Osteoblast (primary cell): ENCODE measurements around the gene GSDMA. TPM values are rescaled to one million over a fixed set of nuclear protein-coding genes. Genes with fewer than 3 reads are reported as not detected.

Source experiments
- DNase-seq: peaks from one replicate; pipeline ENCODE4 v3.0.0; 2011; ENCODE audit warnings: low spot score, mixed read lengths; ENCODE audit not compliant: insufficient read length; ENCODE audit errors: missing footprints
- H2AFZ ChIP-seq: 2 replicates; pipeline ENCODE4 v1.6.0; 2011; ENCODE audit warnings: mild to moderate bottlenecking, low read length
- H3K27ac ChIP-seq: 2 replicates; pipeline ENCODE4 v1.5.1; 2011; ENCODE audit warnings: mild to moderate bottlenecking, low read depth, low read length, moderate library complexity
- H3K27me3 ChIP-seq: 2 replicates; pipeline ENCODE4 v1.6.0; 2012; ENCODE audit warnings: mild to moderate bottlenecking, control low read depth, inconsistent platforms, low read length, moderate library complexity; ENCODE audit not compliant: insufficient read depth
- H3K36me3 ChIP-seq: 2 replicates; pipeline ENCODE4 v1.5.1; 2011; ENCODE audit warnings: mild to moderate bottlenecking, low read length, control low read depth, moderate library complexity; ENCODE audit not compliant: insufficient read depth
- H3K4me1 ChIP-seq: 2 replicates; pipeline ENCODE4 v1.5.1; 2011; ENCODE audit warnings: mild to moderate bottlenecking, low read length, control low read depth, moderate library complexity; ENCODE audit not compliant: insufficient read depth
- H3K4me2 ChIP-seq: 2 replicates; pipeline ENCODE4 v1.6.0; 2011; ENCODE audit warnings: mild to moderate bottlenecking, low read length; ENCODE audit not compliant: insufficient read depth
- H3K4me3 ChIP-seq: fragments of 200-600 bp; sonication (generic); 3 replicates; pipeline ENCODE4 v1.5.1; 2012; ENCODE audit warnings: mild to moderate bottlenecking, low read length, inconsistent platforms; ENCODE audit not compliant: insufficient read depth
- H3K79me2 ChIP-seq: 2 replicates; pipeline ENCODE4 v1.6.0; 2012; ENCODE audit warnings: mild to moderate bottlenecking, low read length, control low read depth, inconsistent platforms; ENCODE audit not compliant: insufficient read depth
- H3K9me3 ChIP-seq: 2 replicates; pipeline ENCODE4 v1.5.1; 2011; ENCODE audit warnings: low read depth, low read length, control low read depth
- H4K20me1 ChIP-seq: 2 replicates; pipeline ENCODE4 v1.6.0; 2012; ENCODE audit warnings: mild to moderate bottlenecking, low read length, control low read depth; ENCODE audit not compliant: insufficient read depth
- total RNA-seq: library from RNA; depleted of rRNA; stranded (reverse); fragments of >200 nt; gene quantifications from 2 replicates; pipeline ENCODE4 v1.2.3, GENCODE V29; 2012
- TF ChIP-seq, protein P1 (sequence below): IDR thresholded peaks from 2 replicates; pipeline ENCODE4 v1.5.1; 2011; ENCODE audit warnings: mild to moderate bottlenecking, low read depth, low read length, moderate library complexity; ENCODE audit errors: extremely low read depth

The GSDMA gene
- total RNA-seq, 1 donor = under 0.01 TPM

DNA sequence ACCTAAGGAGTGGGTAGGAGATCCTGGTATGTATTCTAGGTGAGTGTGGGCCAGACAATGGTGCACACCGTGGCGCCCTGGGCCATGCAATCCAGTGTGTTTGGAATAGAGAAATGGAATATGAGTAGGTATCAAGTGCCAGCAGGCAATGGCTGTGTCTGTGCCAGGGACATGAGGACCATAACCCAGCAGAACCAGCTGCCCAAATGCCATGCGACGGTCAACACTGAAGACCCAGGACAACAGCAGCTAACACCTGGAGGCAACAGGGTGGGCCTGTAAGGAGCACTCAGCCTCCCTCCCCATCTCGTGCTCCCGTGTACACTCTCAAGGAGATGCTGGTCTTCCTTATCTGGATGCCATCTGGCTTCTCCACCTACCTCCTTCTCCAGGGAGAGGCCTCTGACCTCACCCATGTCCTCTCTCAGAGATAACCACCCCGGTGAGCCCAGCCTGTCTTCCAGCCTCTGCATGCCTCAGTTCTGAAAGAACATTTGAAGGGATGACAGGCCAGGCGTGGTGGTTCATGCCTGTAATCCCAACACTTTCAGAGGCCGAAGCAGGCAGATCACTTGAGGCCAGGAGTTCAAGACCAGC is 43.6 kb upstream of the GSDMA start:
- H3K27me3 ChIP-seq = no peaks in the 10 kb centered on the region
- TF ChIP-seq, protein P1, sequence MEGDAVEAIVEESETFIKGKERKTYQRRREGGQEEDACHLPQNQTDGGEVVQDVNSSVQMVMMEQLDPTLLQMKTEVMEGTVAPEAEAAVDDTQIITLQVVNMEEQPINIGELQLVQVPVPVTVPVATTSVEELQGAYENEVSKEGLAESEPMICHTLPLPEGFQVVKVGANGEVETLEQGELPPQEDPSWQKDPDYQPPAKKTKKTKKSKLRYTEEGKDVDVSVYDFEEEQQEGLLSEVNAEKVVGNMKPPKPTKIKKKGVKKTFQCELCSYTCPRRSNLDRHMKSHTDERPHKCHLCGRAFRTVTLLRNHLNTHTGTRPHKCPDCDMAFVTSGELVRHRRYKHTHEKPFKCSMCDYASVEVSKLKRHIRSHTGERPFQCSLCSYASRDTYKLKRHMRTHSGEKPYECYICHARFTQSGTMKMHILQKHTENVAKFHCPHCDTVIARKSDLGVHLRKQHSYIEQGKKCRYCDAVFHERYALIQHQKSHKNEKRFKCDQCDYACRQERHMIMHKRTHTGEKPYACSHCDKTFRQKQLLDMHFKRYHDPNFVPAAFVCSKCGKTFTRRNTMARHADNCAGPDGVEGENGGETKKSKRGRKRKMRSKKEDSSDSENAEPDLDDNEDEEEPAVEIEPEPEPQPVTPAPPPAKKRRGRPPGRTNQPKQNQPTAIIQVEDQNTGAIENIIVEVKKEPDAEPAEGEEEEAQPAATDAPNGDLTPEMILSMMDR = no peak
- H3K79me2 ChIP-seq = peaks cover 25% of the 10 kb centered on the region
- H2AFZ ChIP-seq = no peak overlapping the region
- DNase-seq = no peak
- H3K36me3 ChIP-seq = peaks cover 55% of the 10 kb centered on the region
- no peak overlapping the region for H3K4me2 ChIP-seq
- no peak overlapping the region for H3K4me3 ChIP-seq
- H3K27ac ChIP-seq = no peak overlapping the region
- no peaks in the 10 kb centered on the region for H3K9me3 ChIP-seq
- peaks cover 28% of the 10 kb centered on the region for H4K20me1 ChIP-seq
- peaks cover 7% of the 10 kb centered on the region for H3K4me1 ChIP-seq

DNA sequence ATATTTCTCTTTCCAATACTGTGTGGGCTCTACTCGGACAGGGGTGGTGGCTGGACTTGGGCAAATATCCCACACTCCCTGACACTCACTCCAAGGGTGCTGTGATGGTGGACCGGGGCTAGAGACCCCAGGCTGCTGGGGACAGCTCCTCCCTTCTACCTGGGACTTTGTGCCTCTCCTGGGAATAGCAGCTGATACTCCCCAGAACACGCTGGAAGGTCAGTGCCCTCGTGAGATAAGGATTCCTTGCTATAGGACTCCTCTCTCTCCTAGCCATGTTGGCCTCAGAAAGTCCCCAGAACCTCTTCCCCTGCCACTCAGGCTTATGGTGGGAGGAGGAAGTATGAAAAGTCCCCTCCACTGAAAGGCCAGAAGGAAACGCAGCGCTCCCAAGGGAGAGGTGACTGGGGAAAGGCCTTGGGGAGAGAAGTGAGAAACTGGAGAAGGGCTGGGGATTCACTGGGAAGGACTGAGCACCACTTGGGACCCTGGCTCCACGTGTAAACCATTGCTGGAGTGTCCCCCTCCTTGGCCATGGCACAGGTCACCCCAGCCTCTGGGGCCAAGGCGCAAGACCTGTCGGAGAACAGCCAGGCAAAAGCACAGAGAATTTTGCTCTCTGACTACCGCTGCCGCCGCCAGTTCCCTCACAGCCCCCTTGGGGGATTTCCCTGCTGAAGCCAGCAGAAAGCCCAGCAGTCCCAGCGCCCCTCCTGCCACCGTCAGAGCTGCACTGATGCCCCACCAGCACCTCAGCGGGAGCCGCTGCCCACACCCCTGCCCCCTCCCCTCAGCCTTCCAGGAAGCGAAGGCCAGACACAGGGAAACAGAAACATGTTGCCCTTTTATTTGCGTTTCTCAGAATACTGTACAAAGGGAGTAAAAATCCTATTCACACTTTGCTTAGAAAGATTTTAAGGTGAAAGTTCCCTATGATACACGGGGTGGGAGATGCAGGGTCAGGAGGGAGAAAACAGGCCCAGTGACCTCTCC is 42.3 kb upstream of the GSDMA start:
- Histone ChIP-seq H4K20me1 (peaks cover 42% of the 10 kb centered on the region), H3K79me2 (peaks cover 38% of the 10 kb centered on the region), H3K4me1 (peaks cover 20% of the 10 kb centered on the region), H3K4me2 (no peak overlapping the region), H3K27me3 (no peaks in the 10 kb centered on the region), H2AFZ (no peak overlapping the region), H3K4me3 (no peak overlapping the region), H3K9me3 (no peaks in the 10 kb centered on the region), H3K27ac (no peak overlapping the region), H3K36me3 (peaks cover 54% of the 10 kb centered on the region)
- DNase-seq = no peak
- TF ChIP-seq, protein P1 = no peak

DNA sequence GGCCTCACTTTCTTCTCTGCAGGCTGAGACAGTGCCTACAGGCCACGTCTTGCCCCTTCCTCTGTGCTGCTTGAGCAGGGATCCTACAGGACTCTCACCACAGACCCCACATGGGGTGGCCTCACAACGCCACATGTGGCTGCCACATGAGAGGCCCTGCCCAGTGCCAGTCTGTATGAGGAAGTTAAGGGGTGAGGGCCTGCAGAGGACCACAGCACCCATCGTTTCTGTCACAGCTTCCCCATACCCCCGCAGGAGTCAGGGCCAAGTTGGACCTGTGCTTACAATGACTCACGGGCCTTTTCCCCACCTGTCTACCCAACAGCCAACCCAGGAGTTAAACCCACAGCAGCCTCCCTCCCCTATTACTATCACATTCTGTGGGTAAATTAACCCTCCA is 41.5 kb upstream of the GSDMA start:
- TF ChIP-seq, protein P1 = no peak
- peaks cover 50% of the 10 kb centered on the region for H4K20me1 ChIP-seq

DNA sequence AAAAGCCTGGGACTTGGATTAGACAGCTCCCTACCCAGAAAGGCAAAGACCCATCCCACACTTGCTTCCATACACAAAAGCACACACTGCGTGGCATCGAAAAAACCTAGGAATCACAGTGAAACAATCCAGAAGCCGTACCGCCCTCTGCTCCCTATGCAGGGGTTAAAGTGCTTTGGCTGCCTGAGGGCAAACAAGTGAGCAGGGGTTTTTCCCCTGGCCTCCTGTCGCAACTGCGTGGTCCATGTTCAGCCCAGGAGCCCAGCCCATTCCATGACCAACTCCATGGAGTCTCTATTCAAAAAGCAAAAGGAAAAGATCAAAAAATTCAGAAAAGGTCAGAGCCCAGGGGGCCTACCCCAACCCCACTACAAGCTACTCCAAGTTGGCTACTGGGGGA is 40.8 kb upstream of the GSDMA start:
- no peak overlapping the region for H2AFZ ChIP-seq
- no peaks in the 10 kb centered on the region for H3K9me3 ChIP-seq
- H3K27ac ChIP-seq = no peak overlapping the region
- DNase-seq = no peak
- no peak overlapping the region for H3K4me3 ChIP-seq
- TF ChIP-seq, protein P1 = no peak
- peaks cover 51% of the 10 kb centered on the region for H3K36me3 ChIP-seq
- H3K79me2 ChIP-seq = peaks cover 52% of the 10 kb centered on the region
- no peaks in the 10 kb centered on the region for H3K27me3 ChIP-seq
- H3K4me1 ChIP-seq = peaks cover 31% of the 10 kb centered on the region
- peaks cover 55% of the 10 kb centered on the region for H4K20me1 ChIP-seq
- no peak overlapping the region for H3K4me2 ChIP-seq

More for the DNA sequence above, 41.5 kb upstream of the GSDMA start:
- H3K4me3 ChIP-seq = no peak overlapping the region
- H3K27ac ChIP-seq = no peak overlapping the region
- H3K27me3 ChIP-seq = no peaks in the 10 kb centered on the region
- DNase-seq = no peak
- H3K4me1 ChIP-seq = peaks cover 28% of the 10 kb centered on the region
- H2AFZ ChIP-seq = no peak overlapping the region
- H3K79me2 ChIP-seq = peaks cover 46% of the 10 kb centered on the region
- no peaks in the 10 kb centered on the region for H3K9me3 ChIP-seq
- H3K36me3 ChIP-seq = peaks cover 54% of the 10 kb centered on the region
- no peak overlapping the region for H3K4me2 ChIP-seq
